Activated CD8-positive, alpha-beta memory T cell treated with anti-CD3 and anti-CD28 coated beads, Interleukin-2, amount 50 U/mL, for 4 hours (primary cell): ENCODE results near the gene HOXB3.
"Not testable (repeated sequence)": the region's sequence is repeated elsewhere in the genome, so short reads cannot be mapped to it uniquely, and the experiment has no call there.

Experiments
- DNase-seq: peaks from one replicate; pipeline ENCODE4 v3.0.0-alpha.2; 2020

Gene HOXB3

DNA sequence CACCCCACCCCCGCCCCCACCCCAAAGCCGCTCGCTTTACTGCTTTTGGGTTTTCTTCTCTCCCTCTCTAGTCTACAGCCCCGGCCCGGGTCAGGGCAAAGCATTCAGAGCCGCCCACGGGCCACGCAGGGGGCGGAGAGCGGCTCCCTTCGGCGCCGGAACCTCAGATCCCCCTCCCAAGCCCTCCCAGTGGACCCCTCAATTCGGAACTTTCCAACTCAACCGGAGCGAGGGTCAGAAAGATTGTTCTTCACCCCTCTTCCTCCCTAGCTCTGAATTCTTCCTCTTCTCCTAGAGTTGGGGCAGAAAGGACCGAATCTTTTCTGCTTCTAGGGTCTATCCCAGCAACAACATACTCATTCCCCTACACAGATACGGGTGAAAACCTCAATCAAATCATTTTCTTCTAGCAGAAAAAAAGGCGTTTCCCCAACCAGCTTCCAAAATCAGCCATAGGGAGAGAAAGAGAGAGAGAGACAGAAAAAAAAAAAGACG, 46.1 kb downstream of the HOXB3 start:
- DNase-seq, result peak; percentile 34

GRCh38 chr17:48543107-48543853, 46.8 kb downstream of the HOXB3 start:
- DNase-seq, result peak; percentile 53

DNA sequence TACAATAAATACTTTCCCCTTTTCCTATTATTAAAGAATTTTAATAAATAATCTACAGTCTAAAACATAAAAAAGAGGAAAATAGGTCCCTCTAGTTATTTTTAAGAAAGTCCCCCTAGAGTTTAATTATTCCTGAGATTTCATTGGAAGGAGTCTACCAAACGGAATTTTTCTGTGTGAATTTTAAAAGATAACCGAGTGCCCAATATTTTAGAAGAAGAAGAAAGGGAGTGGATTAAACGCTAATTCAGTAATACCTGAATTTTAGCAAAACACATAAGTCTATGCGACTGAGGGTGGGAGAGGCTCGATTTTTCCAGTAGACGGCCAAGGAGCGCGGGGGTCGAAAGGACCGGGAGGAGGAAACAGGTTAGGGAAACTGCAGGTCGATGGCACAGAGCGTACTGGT, 47.3 kb downstream of the HOXB3 start:
- no peak for DNase-seq

DNA sequence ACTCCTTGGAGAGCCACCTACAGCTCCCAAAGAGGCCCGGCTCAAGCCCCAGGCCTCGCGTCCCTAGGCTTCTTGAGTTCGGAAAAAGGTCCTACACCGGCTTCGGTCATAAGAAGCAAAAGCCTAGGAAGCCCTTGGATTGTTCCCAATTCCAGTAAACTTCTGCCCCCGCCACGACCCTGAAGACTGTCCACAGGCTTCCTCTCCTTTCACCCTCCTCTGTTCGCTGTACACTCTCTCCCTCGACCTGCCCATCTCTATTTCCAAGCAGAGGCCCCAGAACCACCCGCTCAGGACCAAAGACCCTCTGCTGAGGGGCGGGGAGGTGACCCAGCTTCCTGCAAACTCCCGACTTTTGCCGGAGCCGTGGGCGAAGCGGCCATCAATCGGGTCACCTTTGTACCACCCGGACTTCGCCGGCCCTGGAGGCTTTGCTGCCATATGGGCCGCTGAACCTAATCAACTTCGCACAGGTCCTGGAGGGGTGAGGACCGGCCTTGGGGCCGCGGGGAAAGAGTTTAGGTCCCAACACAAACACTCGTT, 47.9 kb downstream of the HOXB3 start:
- DNase-seq, result no peak

GRCh38 chr17:48541577-48542113, 48.4 kb downstream of the HOXB3 start:
- peak; percentile 27 for DNase-seq

DNA sequence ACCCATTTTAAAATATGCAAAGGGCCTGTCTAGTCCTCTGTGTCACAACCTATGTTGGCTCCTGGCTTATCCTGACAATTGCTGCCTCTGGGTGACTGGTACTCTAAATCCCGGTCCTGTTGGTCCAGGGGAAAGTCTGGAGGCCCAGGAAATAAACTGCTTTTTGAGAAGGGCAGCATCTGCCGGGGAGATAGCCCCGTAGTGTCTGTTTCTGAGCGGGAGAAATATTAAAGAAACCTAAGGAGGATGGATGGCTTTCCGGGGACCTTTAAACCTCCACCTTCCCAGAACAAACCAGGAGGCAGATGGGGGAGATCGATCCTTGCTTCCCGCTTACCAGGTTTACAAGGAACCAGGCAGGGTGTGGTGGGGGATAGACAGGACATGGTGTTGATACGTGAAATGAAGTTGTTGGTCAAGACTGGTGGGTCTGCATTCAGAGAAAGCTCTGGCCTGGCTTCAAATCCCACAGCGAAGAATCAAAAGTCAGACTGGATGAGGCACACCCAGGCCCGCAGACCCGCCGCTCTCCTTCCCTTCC, 48.9 kb downstream of the HOXB3 start:
- no peak for DNase-seq

DNA sequence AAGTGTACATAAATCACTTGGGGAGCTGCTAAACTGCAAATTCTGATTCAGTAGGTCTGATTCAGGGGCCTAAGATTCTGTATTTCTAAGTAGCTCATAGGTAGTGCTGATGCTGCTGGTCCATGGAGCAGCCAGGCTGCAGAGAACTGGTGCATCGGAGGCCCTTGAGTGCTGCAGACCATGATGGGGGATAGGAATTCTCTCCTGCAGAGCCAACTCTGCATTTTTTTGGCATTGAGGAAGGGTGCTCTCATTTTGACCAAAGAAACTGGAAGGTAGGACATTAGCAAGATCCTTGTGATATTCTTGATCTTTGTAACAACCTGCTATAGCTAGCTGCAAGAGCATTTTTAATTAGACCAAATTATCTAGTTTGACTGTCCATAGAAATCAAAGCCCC, 49.8 kb downstream of the HOXB3 start:
- no peak for DNase-seq

DNA sequence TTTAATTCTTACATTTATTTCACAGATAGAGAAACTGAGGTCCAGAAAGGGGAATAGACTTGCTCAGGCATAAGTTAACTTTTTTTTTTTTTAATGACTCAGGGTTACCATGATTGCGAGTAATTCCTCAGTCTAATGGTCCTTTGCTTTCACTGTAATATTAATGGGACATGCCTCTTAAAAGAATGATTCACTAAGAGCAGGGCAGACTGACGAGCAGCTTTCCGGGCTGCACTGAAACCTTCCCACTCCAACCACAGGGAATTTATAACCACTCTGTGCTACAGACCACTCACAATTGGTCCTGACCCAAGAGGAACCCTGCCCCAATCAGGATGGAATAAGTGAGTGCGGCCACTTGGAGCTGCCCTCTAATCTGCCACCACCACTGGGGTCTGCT, 50.9 kb downstream of the HOXB3 start:
- DNase-seq, result no peak

DNA sequence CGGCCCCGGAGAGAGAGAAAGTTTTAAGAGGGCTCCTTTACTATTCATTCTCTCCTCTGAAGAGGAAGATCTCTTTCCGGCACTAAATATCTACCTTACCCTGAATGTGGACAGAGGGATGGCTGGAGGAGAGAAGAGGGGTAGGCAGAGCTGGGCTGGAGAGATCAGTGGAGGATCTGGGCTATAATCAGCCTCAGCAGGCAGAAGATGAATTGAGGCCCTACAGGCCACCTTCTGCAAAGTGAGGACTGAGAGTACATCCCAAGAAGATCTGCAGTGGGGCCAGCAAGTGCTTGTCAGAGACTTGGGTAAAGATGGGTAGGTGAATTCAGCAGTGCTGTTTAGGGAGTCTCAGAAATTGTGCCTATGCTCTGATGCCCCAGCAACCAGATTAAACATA, 52.7 kb downstream of the HOXB3 start:
- no peak for DNase-seq

DNA sequence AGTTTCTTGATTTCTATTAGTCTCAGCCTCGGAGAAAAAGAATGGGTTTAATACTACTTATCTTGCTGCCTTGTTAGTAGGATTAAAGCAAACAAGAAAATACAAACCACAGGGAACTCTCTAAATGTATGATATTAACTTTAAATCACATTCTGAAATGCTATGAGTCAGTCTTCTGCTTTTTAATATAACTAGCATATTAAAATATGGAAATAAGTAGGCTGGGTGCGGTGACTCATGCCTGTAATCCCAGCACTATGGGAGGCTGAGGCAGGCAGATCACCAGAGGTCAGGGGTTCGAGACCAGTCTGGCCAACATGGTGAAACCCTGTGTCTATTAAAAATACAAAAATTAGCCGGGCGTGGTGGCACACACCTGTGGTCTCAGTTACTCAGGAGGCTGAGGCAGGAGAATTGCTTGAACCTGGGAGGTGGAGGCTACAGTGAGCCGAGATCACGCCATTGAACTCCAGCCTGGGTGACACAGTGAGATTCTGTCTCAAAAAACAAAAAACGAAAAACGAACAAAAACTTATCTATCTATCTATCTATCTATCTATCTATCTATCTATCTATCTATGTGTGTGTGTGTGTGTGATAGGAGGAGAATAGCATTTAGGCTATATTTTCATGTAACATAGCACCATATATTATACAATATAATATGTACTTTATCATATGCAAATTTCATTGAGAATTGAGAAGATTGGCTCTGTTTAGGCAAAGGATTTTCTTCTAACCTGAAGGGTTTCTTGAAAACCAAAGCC, 54.1 kb downstream of the HOXB3 start:
- not testable (repeated sequence) for DNase-seq

DNA sequence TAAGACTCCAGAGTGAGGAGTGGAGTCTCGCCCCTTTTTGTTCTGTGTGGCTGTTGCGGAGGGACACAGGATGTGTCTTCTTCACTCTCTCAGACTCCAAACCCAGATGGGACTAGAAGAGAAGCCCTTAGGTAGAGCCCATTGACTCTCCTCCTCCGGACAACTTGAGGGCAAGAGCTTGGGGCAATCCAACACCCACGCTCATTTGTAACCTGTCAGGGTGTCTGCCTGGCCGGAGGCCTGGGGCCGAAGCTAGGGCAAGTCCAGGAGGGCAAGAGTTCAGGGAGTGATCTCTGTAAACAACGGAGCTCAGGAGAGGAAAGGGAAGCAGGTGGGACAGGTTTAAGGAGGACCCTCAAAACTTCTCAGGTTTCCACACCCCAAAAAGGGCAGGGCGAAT, 57.8 kb downstream of the HOXB3 start:
- no peak for DNase-seq

DNA sequence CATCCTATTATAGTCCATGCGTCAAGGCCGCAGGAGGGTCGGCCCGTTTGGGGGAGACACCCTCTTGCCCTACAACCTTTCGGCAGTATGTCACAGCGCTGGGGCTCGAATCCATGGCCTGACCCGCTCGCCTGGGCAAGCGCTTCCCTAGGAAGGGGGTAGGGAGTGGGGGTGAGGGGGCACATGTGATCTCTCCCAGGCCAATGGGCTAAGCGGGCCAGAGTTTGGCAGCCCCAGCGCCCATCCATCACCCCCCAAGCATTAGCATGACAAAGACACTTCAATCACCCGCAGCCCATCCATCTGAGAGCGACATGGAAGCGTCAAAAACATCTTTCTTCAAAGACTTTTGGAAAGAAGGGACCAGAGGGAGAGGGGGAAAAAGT, 59.2 kb downstream of the HOXB3 start, which contains the start of gene HOXB1:
TSS of gene HOXB1 (minus strand) at position 125 of the 386 bp plus-strand sequence. CDS start at position 18, 107 bp downstream.
- no peak for DNase-seq

DNA sequence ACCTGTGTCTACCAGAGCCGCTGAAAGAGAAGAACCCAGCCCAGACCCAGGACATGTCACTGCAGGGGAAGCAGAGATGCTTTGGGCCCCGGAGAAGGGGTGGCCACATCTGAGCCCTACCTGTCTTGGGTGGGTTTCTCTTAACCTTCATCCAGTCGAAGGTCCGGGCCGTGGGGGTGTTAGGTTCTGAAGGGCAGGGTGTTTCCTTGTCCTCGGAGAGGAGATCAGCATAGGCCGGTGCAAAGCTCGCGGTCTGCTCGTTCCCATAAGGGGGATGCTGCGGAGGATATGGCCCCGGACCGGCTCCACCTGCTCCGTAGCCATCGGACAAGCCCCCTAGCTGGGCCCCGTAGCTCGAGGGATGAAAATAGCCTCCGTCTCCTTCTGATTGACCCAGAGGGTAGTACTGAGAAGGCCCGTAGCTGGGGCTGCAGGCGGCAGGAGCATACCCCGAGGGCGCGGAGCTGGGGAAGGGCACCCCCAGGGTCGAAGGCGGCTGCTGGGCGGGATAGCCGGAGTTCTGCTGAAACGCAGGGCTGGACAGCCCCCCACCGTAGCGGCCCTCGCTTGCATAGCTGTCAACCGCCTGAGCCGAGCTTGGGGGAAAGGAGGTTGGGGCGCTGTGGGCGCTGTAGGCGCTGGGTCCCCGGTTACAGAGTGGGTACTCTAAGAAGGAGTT, 59.7 kb downstream of the HOXB3 start:
- DNase-seq, result no peak

- no peak for DNase-seq
Measured at GRCh38 chr17:48529683-48530009, 60.4 kb downstream of the HOXB3 start.

DNA sequence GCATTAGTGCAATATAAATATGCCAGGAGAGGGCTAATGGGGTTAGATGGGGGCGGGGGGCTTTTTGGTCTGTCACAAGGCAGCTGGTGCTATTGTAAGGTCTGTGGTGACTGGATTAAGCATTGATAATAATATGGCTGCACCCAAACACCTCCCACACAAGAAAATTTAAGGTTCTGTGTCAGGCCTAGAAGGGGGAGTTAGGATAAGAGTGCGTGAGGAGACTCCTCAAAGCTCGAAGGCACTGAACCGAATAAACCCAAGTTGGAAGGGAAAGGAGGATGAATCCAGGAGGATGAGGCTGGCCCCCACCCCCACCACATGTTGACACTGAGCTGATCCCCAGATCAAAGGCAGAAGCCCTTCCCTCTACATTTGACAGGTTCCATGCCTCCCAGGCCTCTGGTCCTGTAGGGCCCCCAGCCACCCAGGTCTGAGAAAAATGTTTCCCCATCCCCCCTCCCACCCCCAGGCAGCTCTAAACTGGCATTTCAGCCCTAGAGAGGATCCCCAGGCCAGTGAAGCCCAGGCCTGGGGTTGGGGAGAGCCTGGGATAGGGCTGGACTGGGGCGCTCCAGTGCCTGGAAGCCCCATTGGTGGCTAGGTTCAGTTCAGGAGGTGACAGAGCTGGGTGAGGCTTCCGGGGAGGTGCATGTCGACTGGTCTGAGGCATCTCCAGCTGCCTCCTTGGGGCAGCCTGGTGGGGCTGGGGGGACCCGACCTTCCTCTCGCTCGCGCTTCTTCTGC, 60.9 kb downstream of the HOXB3 start:
- DNase-seq, result no peak

- DNase-seq, result no peak
Measured at GRCh38 chr17:48528153-48528935, 61.7 kb downstream of the HOXB3 start.

GRCh38 chr17:48527547-48527932, 62.5 kb downstream of the HOXB3 start:
- DNase-seq, result no peak

GRCh38 chr17:48526608-48527546, 63.2 kb downstream of the HOXB3 start:
- no peak for DNase-seq

- no peak for DNase-seq
Measured at GRCh38 chr17:48523010-48523409, 67.0 kb downstream of the HOXB3 start.

- no peak for DNase-seq
Measured at GRCh38 chr17:48522031-48522653, 67.9 kb downstream of the HOXB3 start.
